Tibial nerve (tissue), 4 donors: ENCODE data around the gene TFRC. TPM values are rescaled to one million over a fixed set of nuclear protein-coding genes. Genes with fewer than 3 reads are reported as not detected.
A peak's percentile ranks its signal among the peaks of the same experiment; 100 is the strongest.

Source experiments
- DNase-seq, 2 donors: peaks; one replicate each; pipeline ENCODE4 v3.0.0-alpha.2; 2019; ENCODE audit warnings: low spot score in 2 of 2
- H3K27ac ChIP-seq, 4 donors: fragments of 200-600 bp; sonication (generic) in 3 of 4; one replicate each; pipeline ENCODE4 v1.5.1; 2017 to 2019; ENCODE audit warnings: mild to moderate bottlenecking in 1 of 4
- H3K27me3 ChIP-seq, 2 donors: fragments of 200-600 bp; sonication (generic) in 1 of 2; one replicate each; pipeline versions ENCODE4 v1.5.1 to v1.6.0; 2017 to 2019
- H3K36me3 ChIP-seq, 3 donors: fragments of 200-600 bp; sonication (generic); one replicate each; pipeline ENCODE4 v1.5.1; 2018 to 2019
- H3K4me1 ChIP-seq, 4 donors: fragments of 200-600 bp; sonication (generic) in 3 of 4; one replicate each; pipeline ENCODE4 v1.5.1; 2017 to 2019
- H3K4me3 ChIP-seq, 4 donors: fragments of 200-600 bp; sonication (generic) in 3 of 4; one replicate each; pipeline ENCODE4 v1.5.1; 2017 to 2019; ENCODE audit warnings: mild to moderate bottlenecking in 1 of 4, moderate library complexity in 1 of 4
- H3K9me3 ChIP-seq, 4 donors: fragments of 200-600 bp; sonication (generic) in 3 of 4; one replicate each; pipeline ENCODE4 v1.5.1; 2017 to 2019
- CTCF ChIP-seq, 5 experiments: fragments of 200-600 bp in 3 of 5; fragments of 450-650 bp in 2 of 5; sonication (generic) in 3 of 5; IDR thresholded peaks; one replicate each; pipeline ENCODE4 v1.5.1; 2016 to 2019; ENCODE audit warnings: antibody characterized with exemption in 5 of 5, mild to moderate bottlenecking in 3 of 5, moderate library complexity in 2 of 5
- EP300 ChIP-seq, 2 donors: sonication (generic); formaldehyde crosslinking; IDR thresholded peaks; one replicate each; pipeline ENCODE4 v1.6.1; 2017; ENCODE audit warnings: antibody characterized with exemption in 2 of 2, mild to moderate bottlenecking in 1 of 2
- POLR2A ChIP-seq, 2 donors: fragments of 450-650 bp; IDR thresholded peaks; one replicate each; pipeline ENCODE4 v1.6.1; 2017; ENCODE audit warnings: antibody characterized with exemption in 2 of 2, mild to moderate bottlenecking in 2 of 2, moderate library complexity in 2 of 2
- WGBS, 2 donors: methylation state at CpG; one replicate each; pipeline ENCODE4 v1.1.5; 2018; 5-methylcytosine and 5-hydroxymethylcytosine counted together
- total RNA-seq, 4 donors: library from RNA; depleted of rRNA; stranded (reverse); fragments of >200 nt; gene quantifications; one replicate each; pipeline ENCODE4 v1.1.0, GENCODE V29; 2016

Gene TFRC
- total RNA-seq, 4 donors from 2014 or later: 36.7 to 86.7 (median 43.5) TPM

GRCh38 chr3:196096382-196096953, 14.6 kb upstream of the TFRC start:
- 49 to 55% methylated on average over 11 of the region's 11 CpGs for WGBS, 2 donors
- TF ChIP-seq EP300 (IDR thresholded peaks at IDR 0.05): peak; percentile 25 to 64
- TF ChIP-seq CTCF (IDR thresholded peaks at IDR 0.05): no peak
- H3K27me3 ChIP-seq: no peaks in the 10 kb centered on the region
- H3K9me3 ChIP-seq: no peaks in the 10 kb centered on the region
- H3K4me3 ChIP-seq: no peak overlapping the region
- H3K27ac ChIP-seq: peak overlapping the region in 2 of 4 donors; percentile 34 to 53
- peak in 1 of 2 donors; percentile 18 for DNase-seq
- no peaks in the 10 kb centered on the region for H3K4me1 ChIP-seq
- no peaks in the 10 kb centered on the region for H3K36me3 ChIP-seq

- 63 to 68% methylated on average over 7 of the region's 7 CpGs for WGBS, 2 donors
- TF ChIP-seq CTCF (IDR thresholded peaks at IDR 0.05) (no peak), EP300 (IDR thresholded peaks at IDR 0.05) (peak; percentile 83 to 88)
- H3K9me3 ChIP-seq: no peaks in the 10 kb centered on the region
- H3K4me1 ChIP-seq: no peaks in the 10 kb centered on the region
- H3K4me3 ChIP-seq: no peak overlapping the region
- H3K36me3 ChIP-seq: no peaks in the 10 kb centered on the region
- peak overlapping the region in 3 of 4 donors; percentile 8 to 71 (median 65) for H3K27ac ChIP-seq
- DNase-seq: peak in 1 of 2 donors; percentile 42
- H3K27me3 ChIP-seq: no peaks in the 10 kb centered on the region
These were observed 11.6 kb upstream of the TFRC start for GRCh38 chr3:196093317-196094111.

GRCh38 chr3:196087906-196088305, 6.0 kb upstream of the TFRC start:
- H3K9me3 ChIP-seq: no peaks in the 10 kb centered on the region
- H3K27me3 ChIP-seq: no peaks in the 10 kb centered on the region
- DNase-seq: no peak
- H3K36me3 ChIP-seq: no peaks in the 10 kb centered on the region
- 71 to 77% methylated on average over 5 of the region's 5 CpGs for WGBS, 2 donors
- TF ChIP-seq EP300 (IDR thresholded peaks at IDR 0.05) (no peak), CTCF (IDR thresholded peaks at IDR 0.05) (no peak), POLR2A (IDR thresholded peaks at IDR 0.05) (no peak)
- no peak overlapping the region for H3K4me3 ChIP-seq
- peaks cover 0 to 1% (median 0%) of the 10 kb centered on the region in 4 donors for H3K4me1 ChIP-seq
- H3K27ac ChIP-seq: no peak overlapping the region

- WGBS, 2 donors: 47 to 55% methylated on average over 6 of the region's 6 CpGs
These were observed 705 bp upstream of the TFRC start for GRCh38 chr3:196082619-196082971.

More at GRCh38 chr3:196082619-196082971, 705 bp upstream of the TFRC start:
- Histone ChIP-seq H3K27me3 (no peaks in the 10 kb centered on the region), H3K36me3 (no peaks in the 10 kb centered on the region), H3K4me1 (peaks cover 0 to 25% (median 14%) of the 10 kb centered on the region in 4 donors), H3K27ac (peak overlapping the region in 2 of 4 donors; percentile 89 to 92), H3K9me3 (no peaks in the 10 kb centered on the region), H3K4me3 (peak overlapping the region; percentile 79 to 95 (median 84))
- no peak for TF ChIP-seq CTCF (IDR thresholded peaks at IDR 0.05)
- TF ChIP-seq EP300 (IDR thresholded peaks at IDR 0.05): no peak
- TF ChIP-seq POLR2A (IDR thresholded peaks at IDR 0.05): no peak
- DNase-seq: no peak
